GM19025 (cell line): ENCODE data around the gene SMTN.
A peak's percentile ranks its signal among the peaks of the same experiment; 100 is the strongest.
"Not testable (repeated sequence)": the region's sequence is repeated elsewhere in the genome, so short reads cannot be mapped to it uniquely, and the experiment has no call there.

ENCODE experiments used
- ATAC-seq: cut with Tn5 transposase; IDR thresholded peaks from one replicate; pipeline ENCODE4 v1.9.1; 2021; ENCODE audit warnings: mild to moderate bottlenecking, low read depth, moderate library complexity; ENCODE audit not compliant: unreplicated experiment

Gene SMTN

DNA sequence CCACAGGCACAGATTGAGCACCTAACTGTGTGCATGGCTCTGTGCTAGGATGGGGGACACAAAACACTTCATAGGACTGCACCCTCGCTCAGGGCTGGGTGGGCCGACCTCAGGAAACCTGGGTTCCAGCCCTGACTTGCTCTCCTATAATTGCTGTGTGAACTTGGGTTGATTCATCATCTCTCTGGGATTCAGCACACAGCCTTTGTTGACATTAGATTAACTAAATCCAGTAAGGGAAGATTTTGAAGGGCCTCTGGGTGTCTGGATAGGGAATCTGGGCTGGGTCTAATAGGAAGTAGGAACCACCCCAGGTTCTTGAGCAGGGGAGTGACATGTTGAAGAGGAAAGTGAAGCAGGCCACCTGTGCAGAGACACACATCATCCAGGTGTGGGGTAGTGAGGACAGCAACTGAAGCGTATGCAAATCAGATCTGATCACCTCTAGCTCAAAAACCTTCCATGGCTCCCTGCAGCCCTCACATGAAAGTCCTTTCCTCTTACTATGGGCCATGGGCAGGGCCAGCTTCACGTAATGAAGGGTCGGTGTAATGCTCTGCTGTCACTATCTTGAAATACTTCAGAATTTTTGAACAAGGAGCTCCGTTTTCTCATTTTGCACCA, 11.3 kb upstream of the SMTN start:
- not testable (repeated sequence) for ATAC-seq

DNA sequence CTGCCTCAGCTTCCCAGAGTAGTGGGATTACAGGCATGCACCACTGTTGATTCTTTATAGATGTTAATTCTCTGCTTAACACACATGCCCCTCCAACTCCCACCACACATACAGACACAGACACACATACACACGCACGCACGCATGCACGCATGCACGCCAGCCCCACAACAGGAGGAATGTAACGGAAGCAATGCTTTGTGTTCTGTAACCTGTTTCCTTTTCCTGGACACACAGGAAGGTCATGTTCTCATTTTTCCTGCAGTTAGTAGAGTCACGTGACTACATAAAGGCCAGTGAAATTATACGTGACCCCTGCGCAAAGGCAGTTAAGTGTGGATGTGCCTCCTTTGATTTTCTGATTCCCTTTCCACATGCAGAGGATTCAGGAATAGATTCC, 8.0 kb upstream of the SMTN start:
- not testable (repeated sequence) for ATAC-seq

DNA sequence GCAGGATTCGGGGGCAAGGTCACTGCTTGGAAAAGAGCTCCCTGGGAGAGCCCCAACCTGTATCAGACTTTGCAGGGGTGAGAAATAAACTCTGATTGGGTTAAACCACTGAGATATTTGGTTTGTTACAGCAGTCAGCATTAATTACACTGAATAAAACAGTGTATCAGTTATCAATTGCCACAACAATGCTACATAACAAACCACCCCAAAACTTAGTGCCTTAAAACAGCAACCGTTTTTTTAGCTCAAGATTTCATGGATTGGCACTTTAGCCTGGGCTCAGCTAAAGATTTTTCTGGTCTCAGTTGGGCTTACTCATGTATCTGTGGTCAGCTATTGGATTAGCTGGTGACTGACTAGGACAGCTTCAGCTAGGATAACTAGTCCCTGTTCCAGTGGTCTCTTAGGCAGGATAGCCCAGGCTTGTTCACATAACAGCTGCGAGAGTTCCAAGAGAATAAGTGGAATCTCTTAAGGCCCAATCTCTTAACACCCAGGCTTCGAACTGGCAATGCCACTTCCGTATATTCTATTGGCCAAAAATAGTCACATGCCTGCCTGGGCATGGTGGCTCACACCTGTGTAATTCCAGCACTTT, 7.5 kb upstream of the SMTN start:
- not testable (repeated sequence) for ATAC-seq

DNA sequence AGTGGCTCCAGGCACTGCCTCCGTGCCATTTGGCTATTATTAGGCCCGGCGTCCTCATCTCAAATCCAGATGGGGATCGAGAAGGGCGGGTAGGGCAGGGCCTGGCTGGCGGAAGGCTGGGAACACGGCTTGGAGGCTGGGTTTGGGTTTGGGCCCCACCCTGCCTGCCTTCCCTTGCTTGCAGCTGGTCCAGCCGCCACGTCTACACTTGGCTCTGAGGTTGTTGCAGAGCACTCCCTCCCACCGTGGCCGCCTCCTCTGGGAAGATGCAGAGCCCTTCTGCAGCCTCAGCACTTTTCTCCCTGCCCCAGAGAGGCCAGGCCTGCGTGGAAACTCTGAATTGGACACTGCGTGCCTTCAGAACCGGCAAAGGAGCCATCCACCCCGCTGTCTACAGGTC, 5.2 kb upstream of the SMTN start:
- ATAC-seq, result no peak

DNA sequence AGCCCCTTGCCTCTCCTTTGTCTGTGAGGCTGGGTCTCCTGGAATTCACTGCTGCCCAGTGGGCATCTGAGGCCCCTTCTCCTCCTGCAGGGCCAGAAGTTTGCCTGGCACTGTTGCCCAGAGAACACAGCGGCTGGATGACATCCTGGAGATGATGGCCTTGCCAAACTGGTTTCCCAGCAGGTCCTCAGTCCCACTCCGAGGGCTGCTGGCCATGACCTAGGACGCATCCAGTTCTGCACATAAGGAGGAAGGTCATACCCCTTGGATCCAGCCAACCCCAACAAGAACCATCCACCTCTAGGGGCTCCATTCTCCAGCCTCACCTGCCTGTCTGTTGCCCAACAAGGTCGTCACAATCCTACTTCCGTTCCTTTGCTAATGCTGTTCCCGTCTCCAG, 3.4 kb upstream of the SMTN start:
- no peak for ATAC-seq

DNA sequence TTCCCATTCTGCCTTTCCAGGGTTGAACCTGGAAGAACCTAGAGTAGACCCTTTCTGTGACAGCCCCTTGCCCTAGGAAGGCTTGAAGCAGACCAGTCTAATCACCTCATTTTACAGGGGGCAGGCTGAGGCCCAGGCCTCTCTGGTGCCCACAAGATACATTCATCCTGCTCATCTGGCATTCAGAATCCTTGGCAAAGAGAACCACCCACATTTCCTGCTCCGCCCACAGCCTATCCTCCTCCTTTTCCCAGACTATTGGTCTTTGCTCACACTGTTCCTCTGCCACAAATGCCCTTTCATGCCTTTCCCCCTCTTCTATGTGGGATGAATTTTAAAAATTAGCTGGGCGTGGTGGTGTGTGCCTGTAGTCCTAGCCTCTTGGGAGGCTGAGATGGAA, 2.7 kb upstream of the SMTN start:
- not testable (repeated sequence) for ATAC-seq

DNA sequence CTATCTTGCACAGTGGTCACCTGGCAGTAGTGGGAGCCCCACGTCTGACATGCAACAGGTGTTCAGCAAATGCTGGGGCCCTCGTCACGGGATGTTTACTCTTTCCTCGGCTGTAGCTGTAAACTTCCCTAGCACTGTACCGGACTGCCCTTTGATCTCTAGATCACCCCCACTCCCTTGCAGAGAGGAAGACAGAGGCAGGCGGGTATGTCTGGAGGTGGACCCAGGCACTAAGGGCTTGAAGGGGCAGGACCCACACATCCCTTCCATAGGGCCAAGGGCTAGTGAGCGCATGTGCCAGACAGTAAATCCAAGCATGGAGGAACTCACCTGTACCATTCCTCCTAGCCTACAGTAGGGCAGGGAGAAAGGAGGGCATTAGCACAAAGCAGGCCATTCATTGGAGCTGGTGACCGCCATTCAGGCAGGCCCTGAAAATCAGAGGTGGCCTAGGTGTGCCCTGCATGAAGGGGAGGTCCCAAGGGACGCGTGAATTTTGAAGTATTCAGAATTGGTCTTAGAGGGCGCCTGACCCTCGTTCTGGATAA, 1.9 kb upstream of the SMTN start:
- no peak for ATAC-seq

DNA sequence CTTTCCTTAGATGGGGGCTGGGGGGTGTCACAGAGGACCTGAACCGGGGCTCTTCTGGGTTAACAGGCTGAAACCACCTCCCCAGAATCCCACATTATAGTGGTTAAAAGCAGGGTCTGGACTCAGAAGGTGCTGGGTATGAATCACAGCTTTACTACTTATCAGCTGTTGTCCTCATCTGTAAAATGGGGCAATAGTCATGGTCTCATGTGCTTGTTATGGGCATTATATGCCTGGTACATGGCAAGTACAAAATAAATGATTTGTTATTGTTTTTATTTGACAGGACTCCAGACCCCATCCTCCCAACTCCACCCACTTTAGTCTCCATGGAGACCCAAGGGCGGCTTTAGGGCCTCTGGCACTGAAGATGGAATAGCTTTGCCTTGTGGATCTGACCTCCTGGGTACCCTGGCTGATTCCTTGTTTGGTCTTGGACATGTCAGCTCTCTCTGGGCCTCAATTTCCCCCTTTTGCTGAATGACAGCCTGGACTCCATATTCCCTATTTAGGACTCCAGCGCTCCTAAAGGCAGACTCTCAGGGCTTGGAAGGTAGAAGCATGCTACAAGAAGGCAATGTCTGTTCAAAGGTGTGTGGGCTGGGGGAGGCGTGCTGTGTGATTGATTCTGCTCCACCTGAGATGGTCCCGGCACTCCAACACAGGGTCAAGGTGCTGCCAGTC, 812 bp upstream of the SMTN start:
- no peak for ATAC-seq

DNA sequence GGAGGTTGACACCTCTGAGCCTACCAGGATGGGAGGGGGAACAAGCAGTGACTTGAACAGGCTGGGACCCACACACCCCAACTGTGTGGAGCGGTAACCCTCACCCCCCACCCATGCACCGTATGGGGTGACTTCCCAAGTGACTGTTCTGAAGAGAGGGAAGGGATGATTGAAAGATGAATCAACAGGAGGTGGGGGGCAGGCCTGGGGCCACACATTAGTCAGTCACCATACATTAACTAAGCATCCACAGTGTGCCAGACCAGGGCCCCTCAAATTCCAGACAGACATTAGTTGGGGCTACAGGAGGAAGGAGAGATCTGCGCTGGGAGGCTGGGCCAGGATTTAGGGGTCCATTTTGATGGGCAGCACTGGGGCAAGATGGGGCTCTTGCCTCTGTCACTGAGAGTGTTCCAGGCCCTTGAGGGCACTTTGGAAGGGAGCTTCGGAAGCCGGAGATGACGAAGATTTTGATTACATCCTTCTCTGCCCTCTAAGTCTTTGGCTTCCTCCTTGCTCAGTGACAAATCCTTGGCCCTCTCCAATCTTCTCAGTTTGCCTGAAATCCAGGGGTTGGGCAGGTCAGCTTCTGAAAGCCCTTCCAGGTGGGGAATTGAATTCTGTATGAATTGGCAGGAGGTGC, 966 bp downstream of the SMTN start:
- no peak for ATAC-seq

DNA sequence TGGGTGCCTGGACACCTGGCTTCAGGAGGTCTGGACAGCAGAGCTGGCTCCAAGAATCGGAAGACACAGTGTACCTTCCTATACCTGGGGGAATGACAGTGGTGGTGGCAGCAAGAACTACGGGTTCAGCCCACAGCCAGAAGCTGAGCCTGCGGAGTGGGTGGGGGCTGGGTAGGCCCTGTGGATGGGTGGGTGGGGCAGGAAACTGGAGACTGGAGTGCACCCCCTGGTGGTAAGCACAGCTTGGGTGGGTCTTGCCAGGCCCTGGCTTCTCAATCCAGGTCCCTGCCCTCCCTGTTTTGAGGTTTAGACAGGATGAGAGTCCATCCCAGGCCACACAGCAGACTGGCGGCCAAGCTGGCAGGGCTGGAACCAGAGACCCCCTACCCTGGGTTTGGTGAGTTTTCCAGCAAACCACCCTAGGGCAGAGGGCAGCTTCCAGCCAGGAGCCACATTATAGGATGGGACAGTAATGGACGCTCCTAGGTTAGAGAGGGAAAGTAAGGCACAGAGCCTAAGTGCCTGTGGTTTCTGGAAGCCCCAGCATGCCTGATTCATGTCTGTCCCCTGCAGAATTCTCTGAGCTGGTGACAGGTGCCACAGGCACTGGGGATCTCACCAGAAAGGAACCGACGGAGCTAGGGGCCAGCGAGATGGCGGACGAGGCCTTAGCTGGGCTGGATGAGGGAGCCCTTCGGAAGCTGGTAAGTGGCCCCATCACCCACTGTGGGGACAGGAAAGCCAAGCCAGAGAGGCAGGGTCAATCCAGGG, 1.7 kb downstream of the SMTN start:
- no peak for ATAC-seq

DNA sequence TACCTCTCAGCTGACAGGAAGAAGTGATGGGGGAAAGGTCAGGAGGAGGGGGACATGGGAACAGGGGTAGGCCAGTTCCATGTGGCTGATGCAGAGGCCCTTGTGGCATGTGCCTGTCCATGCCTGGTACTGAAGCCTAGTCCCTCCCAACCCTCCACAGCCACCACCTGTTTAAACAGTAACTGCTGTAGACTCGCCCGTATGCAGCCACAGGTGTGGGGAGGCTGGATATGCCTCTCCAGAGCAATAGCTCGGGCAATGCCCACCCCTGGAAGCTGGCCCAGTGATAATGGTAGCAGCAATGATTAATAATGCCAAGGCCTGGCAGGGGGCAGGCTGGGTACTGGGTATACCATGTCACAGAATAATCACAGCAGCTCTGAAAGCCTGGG, 2.3 kb downstream of the SMTN start:
- no peak for ATAC-seq

DNA sequence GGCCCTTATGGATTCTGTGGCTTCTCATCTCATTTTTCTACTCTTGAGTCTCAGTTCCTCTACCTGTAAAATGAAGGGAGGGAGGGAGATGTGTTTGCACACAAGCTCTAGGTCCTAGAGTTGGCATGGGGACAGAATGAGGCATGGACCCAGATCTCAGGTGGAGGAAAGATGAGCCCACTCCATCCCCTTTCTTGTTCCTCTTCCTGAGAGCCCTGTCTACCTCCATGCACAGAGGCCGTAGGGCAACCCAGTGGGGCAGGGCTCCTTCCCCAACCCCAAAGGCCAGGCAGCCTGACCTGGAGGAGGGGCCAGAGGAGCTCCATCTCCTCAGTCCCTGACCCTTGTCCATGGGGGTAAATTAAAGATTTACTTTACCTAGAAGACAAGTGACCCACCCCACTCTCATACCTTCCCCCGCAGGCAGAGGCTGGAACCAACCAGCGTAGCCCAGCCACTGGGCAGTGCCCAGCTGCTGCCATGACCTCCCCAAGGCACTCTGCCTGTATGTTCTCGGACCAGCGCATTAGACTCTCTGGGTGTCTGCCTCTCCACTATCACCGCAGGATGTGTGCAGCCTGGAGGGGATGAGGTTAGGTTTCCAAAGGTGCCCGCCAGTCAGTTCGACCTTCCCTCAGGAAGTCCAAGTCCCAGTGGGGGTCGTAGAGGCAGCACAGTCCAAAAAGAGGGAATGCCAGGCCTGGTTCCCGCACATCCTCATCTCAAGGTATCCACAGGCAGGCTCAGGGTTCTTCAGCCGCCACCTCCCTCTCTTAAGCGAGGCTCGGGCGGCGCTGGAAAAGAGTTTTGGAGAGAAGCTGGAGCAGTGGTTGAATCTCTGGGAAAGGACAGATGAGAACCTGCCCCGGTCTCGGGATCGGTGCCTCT, 3.0 kb downstream of the SMTN start:
- peak; percentile 5 for ATAC-seq

DNA sequence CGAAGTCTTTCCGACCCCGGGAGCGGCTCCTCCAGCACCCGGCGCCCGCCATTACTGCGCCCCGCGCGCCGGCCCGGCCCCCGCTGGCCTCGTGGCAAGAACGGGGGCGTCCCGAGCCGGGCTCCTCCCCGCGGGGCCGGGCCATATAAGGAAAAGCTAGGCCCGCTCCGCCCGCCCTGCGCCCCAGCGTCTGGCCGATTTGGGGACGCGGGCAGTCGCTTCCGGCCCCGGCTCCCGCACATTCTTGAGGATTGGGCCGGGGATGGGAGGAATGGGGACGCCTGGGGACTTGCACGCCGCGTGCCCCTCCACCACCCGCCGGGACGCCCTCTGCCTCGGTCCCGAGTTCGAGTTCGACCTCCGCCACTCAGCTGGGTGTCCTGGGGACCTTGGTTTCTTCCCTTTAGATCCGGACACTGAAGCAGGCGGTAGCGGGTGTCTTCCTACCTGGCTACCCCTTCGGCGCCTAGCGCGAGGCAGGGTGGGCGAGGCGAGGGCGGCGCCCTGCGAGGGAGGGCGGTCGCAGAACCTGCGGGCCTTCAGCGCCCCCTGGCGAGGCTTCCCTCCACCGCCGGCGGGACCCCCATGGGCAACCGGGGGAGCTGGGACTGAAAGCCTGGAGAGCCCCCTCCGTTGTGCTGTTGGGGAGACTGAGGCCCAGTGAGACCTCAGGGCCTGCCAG, 3.8 kb downstream of the SMTN start:
- ATAC-seq, result peak; percentile 65

DNA sequence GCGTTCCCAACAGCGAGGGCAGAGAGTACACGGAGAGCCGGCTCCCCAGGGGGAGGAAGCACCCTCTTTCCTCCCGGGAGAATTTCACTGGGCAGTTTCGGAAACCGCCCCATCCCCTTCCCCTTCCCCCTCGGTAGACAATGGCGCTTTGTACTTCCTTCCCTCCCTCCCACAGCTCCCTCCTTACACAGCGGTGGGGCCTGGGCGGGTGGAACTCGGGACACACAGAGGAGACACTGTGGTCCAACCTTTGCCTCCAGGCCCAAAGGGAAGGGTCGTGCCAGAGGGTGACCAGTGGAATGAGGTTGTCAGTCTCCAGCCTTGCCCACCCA, 4.3 kb downstream of the SMTN start:
- no peak for ATAC-seq

DNA sequence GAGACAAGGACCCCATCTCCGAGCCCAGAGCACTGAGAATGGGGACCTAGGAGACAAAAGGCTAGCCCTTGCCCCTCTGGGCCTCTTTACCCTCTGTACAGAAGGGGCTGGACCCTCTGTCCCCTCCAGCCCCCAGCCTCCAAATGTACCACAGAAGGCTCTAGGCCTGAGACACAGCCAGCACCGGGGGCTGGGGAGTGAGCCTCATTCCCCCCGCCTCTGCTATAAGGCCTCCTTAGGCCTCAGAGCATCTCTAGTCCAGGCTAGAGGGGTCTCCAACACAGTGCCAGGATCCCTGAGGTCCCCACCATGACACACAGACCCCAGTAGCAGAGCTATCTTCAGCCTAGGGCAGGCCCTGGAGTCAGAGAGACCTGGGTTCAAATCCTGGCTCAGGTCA, 4.8 kb downstream of the SMTN start:
- no peak for ATAC-seq

DNA sequence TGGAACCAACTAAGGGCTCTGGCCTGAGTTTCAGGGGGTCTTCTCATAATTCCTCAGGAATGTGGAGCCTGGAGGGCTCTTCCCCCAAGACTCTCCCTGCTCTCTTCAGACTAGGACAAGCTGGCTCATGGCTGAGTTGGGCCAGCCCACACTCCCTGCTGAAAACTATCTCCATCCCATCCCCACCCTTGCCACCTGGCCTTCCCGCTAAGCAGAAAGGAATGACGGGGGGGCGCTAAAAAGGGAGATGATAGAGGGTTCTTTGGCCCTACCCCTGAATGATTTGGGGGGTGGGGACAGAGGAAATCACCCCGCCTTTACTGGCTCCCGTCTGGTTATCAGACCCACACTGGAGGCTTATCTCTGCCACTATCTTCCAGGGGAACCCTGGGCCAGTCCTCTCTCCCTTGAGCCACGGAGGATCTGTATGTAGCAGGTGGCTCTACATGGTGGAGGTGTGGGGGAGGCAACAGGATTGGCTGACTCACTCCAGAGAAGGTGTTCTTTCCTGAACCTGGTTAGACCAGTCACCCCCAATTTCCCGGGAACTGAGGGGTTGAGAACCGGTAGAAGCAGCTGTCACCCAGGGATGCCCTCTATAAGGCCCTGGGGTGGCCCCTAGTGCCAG, 5.7 kb downstream of the SMTN start:
- no peak for ATAC-seq

DNA sequence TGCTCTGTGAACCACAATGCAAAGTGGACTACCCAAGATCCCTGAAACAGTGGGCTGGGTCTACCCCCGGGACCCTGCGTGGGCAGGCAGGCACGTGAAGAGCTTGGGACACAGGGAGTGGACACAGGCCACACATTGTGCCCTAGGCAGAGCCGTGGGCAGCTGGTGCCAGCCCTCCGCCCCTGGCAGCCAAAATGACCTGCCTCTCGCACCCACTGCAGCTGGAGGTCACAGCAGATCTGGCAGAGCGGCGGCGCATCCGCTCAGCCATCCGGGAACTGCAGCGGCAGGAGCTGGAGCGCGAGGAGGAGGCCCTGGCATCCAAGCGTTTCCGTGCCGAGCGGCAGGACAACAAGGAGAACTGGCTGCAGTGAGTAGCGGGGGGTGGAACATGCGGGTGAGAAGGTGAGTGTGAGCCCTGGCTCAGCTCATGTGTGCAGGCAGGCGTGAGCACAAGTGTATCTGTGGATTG, 6.7 kb downstream of the SMTN start:
- ATAC-seq, result no peak

DNA sequence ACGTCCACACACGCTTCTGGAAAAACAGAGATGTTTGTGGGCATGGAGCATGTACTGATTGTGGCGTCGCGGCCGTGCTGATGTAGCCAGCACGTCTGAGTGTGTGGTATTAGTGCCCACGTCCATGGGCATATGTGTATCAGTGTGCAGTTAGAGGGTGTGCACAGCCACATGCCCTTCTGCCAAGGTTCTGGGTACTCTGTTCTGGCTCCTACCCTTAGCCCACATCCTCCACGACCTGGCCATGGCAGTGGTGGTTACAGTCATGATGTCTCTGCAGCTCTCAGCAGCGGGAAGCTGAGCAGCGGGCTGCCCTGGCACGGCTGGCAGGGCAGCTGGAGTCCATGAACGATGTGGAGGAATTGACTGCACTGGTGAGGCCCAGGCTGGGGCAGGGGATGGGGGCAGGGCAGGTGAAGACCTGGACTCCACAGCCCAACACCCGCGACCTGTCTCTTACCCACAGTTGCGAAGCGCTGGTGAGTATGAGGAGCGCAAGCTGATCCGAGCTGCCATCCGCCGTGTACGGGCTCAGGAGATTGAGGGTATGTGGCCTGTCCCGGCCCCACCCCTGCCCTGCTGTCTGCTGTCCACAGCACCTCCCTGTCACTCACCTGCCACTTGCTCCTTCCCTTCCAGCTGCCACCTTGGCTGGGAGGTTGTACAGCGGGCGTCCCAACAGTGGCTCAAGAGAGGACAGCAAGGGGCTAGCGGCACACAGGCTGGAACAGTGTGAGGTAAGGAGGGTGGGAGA, 7.3 kb downstream of the SMTN start:
- ATAC-seq, result no peak
